Measurements from ENCODE around the gene SMO.
"Not testable (repeated sequence)": the region's sequence is repeated elsewhere in the genome, so short reads cannot be mapped to it uniquely, and the experiment has no call there.

Gene SMO

GRCh38 chr7:129209067-129209926 lies 20.9 kb downstream of the SMO start:
- no peak for DNase-seq (ENCODE audit: low read depth)

GRCh38 chr7:129210256-129210988 lies 22.0 kb downstream of the SMO start:
- peak; percentile 71 for DNase-seq (ENCODE audit: low read depth)

- no peak for DNase-seq (ENCODE audit: low read depth)
These were observed 22.5 kb downstream of the SMO start for GRCh38 chr7:129210989-129211312.

GRCh38 chr7:129212126-129212525 lies 23.7 kb downstream of the SMO start:
- no peak for DNase-seq (ENCODE audit: low read depth)

GRCh38 chr7:129212596-129212995 lies 24.2 kb downstream of the SMO start:
- no peak for DNase-seq (ENCODE audit: low read depth)

- no peak for DNase-seq (ENCODE audit: low read depth)
These were observed 25.4 kb downstream of the SMO start for GRCh38 chr7:129213828-129214227.

- DNase-seq (ENCODE audit: low read depth): not testable (repeated sequence)
These were observed 27.3 kb downstream of the SMO start for GRCh38 chr7:129215691-129216090.

GRCh38 chr7:129216101-129216715 lies 27.8 kb downstream of the SMO start:
- not testable (repeated sequence) for DNase-seq (ENCODE audit: low read depth)

- DNase-seq (ENCODE audit: low read depth): not testable (repeated sequence)
These were observed 28.5 kb downstream of the SMO start for GRCh38 chr7:129216821-129217416.

GRCh38 chr7:129218514-129219062 lies 30.2 kb downstream of the SMO start:
- peak; percentile 69 for DNase-seq (ENCODE audit: low read depth)

GRCh38 chr7:129219166-129219565 lies 30.7 kb downstream of the SMO start:
- not testable (repeated sequence) for DNase-seq (ENCODE audit: low read depth)

- DNase-seq (ENCODE audit: low read depth): no peak
These were observed 33.6 kb downstream of the SMO start for GRCh38 chr7:129222064-129222463.

GRCh38 chr7:129224251-129225205 lies 36.1 kb downstream of the SMO start, which contains the start of gene AHCYL2:
TSS of gene AHCYL2 (plus strand) at chr7:129225030.
- peak; percentile 97 for DNase-seq (ENCODE audit: low read depth)

GRCh38 chr7:129225206-129225930 lies 36.9 kb downstream of the SMO start:
- peak; percentile 48 for DNase-seq (ENCODE audit: low read depth)

- DNase-seq (ENCODE audit: low read depth): no peak
These were observed 37.6 kb downstream of the SMO start for GRCh38 chr7:129225931-129226572.

- DNase-seq (ENCODE audit: low read depth): no peak
These were observed 39.5 kb downstream of the SMO start for GRCh38 chr7:129227646-129228578.

GRCh38 chr7:129228633-129229032 lies 40.2 kb downstream of the SMO start:
- DNase-seq (ENCODE audit: low read depth): no peak

GRCh38 chr7:129231666-129232065 lies 43.2 kb downstream of the SMO start:
- DNase-seq (ENCODE audit: low read depth): no peak

- DNase-seq (ENCODE audit: low read depth): no peak
These were observed 50.1 kb downstream of the SMO start for GRCh38 chr7:129238546-129238945.

Data from activated T-cell treated with anti-CD3 and anti-CD28 coated beads for 48 hours (primary cell).